Panc1 (cell line): Measurements from ENCODE around the gene DENND6B. TPM values are rescaled to one million over a fixed set of nuclear protein-coding genes. Genes with fewer than 3 reads are reported as not detected.

Experiments
- ATAC-seq: fragments of 200-7000 bp; cut with Tn5 transposase; 2 replicates; pipeline ENCODE4 v1.9.1; 2020; ENCODE audit warnings: mild to moderate bottlenecking, moderate library complexity
- BruUV-seq: library from RNA; stranded (reverse); fragments of 400-500 nt; replicated peaks from 2 replicates; lab custom pipeline; 2021; lab: Mats Ljungman, UMichigan
- CTCF ChIA-PET: fragments of 300-600 bp; sonication (Branson Sonifier 250); formaldehyde crosslinking; loops from one replicate; lab custom pipeline; 2022; ENCODE audit warnings: antibody characterized with exemption; lab: Charles Lee
- POLR2A ChIA-PET: fragments of 300-600 bp; sonication (Branson Sonifier 250); formaldehyde crosslinking; loops from one replicate; lab custom pipeline; 2022; ENCODE audit warnings: antibody characterized with exemption; lab: Charles Lee
- DNase-seq: peaks from one replicate; pipeline ENCODE4 v3.0.0-alpha.2; 2010; ENCODE audit warnings: low read depth, low spot score
- H3K27ac ChIP-seq: 2 replicates; pipeline ENCODE4 v1.5.1; 2011; ENCODE audit warnings: mild to moderate bottlenecking, low read length, inconsistent platforms
- H3K27me3 ChIP-seq: fragments of 200-500 bp; sonication (Bioruptor generic); 2 replicates; pipeline ENCODE4 v1.6.0; 2014; ENCODE audit warnings: low read length, inconsistent platforms; ENCODE audit not compliant: control insufficient read depth, insufficient read depth
- H3K36me3 ChIP-seq: fragments of 200-500 bp; sonication (Bioruptor generic); 2 replicates; pipeline ENCODE4 v1.5.1; 2014; ENCODE audit warnings: inconsistent platforms, mild to moderate bottlenecking, low read length, moderate library complexity; ENCODE audit not compliant: control insufficient read depth, insufficient read depth
- H3K4me1 ChIP-seq: 2 replicates; pipeline ENCODE4 v1.5.1; 2011; ENCODE audit warnings: inconsistent platforms, mild to moderate bottlenecking, low read length, moderate library complexity; ENCODE audit not compliant: control insufficient read depth, insufficient read depth
- H3K4me3 ChIP-seq, 2 experiments: 2 replicates each; pipeline ENCODE4 v1.5.1; 2011 to 2012; ENCODE audit warnings: low read depth in 2 of 2, low read length in 2 of 2, mild to moderate bottlenecking in 2 of 2, inconsistent platforms in 1 of 2, moderate library complexity in 1 of 2
- H3K9me3 ChIP-seq: fragments of 200-500 bp; sonication (Bioruptor generic); 2 replicates; pipeline ENCODE4 v1.5.1; 2014; ENCODE audit warnings: low read depth, mild to moderate bottlenecking, inconsistent platforms, low read length, moderate library complexity; ENCODE audit not compliant: control insufficient read depth, insufficient read depth
- POLR2AphosphoS5 ChIP-seq: IDR thresholded peaks from 2 replicates; pipeline ENCODE4 v1.6.1; 2012; ENCODE audit warnings: mild to moderate bottlenecking, low read depth, low read length, moderate library complexity
- SIN3A ChIP-seq: IDR thresholded peaks from 2 replicates; pipeline ENCODE4 v1.6.1; 2012; ENCODE audit warnings: low read depth, mild to moderate bottlenecking, low read length, moderate library complexity, borderline replicate concordance; ENCODE audit not compliant: insufficient read depth
- TCF7L2 ChIP-seq: IDR thresholded peaks from 2 replicates; pipeline ENCODE4 v1.6.1; 2011; ENCODE audit warnings: mild to moderate bottlenecking, low read depth, low read length, inconsistent platforms
- in situ Hi-C: cut with HindIII; loops from 2 replicates; pipeline ENCODE4 v1.10.0; 2016; ENCODE audit warnings: low sequenced_read_pairs, low pct_unique_long_range_greater_than_20kb
- intact Hi-C: fragments of 100-400 bp; cut with micrococcal nuclease; formaldehyde crosslinking; loops from one replicate; pipeline ENCODE4 v1.10.0; 2022; ENCODE audit not compliant: unreplicated experiment
- total RNA-seq: library from RNA; stranded (reverse); gene quantifications from one replicate; pipeline ENCODE4 v1.2.1, GENCODE V29; 2021; ENCODE audit not compliant: unreplicated experiment
- TF ChIP-seq, protein P1 (sequence below), 2 experiments: IDR thresholded peaks; 2 replicates each; pipeline ENCODE4 v1.6.1; 2011 to 2012; ENCODE audit warnings: low read depth in 2 of 2, control low read depth in 1 of 2, low read length in 1 of 2, mild to moderate bottlenecking in 1 of 2, moderate library complexity in 1 of 2; ENCODE audit not compliant: insufficient read depth in 1 of 2
- TF ChIP-seq, protein P2 (sequence below): fragments of 450-650 bp; IDR thresholded peaks from 2 replicates; pipeline ENCODE4 v1.5.1; 2017; ENCODE audit warnings: mild to moderate bottlenecking

DENND6B gene
- total RNA-seq, 1 experiment from 2014 or later: 5.8 TPM

DNA sequence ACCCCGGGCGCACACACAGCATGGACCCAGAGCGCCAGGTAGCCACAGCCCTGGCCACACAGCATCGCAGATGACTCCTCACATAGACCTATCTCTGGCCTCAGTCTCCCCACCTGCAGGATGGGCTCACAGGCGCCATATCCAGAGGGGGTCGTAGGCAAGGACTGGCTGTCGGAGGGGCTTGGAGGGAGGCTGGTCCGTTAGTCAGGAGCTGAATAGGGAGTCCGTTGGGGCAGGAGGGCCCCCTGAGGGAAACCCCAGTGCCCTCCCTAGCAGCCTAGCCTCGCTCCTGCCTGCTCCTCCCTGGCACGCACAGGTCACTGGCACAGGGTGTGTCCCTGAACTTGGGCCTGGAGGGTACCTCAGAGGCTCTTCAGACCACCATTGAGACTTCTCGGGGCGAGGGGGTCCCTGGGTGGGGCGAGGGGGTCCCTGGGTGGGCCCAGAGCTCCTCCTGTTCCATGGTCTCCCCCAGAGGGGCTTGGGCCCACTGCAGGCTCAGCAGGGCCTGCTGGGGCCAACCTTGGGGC, 21.4 kb downstream of the DENND6B start:
- no peak for TF ChIP-seq POLR2AphosphoS5
- no peak for TF ChIP-seq SIN3A
- TF ChIP-seq, protein P1, sequence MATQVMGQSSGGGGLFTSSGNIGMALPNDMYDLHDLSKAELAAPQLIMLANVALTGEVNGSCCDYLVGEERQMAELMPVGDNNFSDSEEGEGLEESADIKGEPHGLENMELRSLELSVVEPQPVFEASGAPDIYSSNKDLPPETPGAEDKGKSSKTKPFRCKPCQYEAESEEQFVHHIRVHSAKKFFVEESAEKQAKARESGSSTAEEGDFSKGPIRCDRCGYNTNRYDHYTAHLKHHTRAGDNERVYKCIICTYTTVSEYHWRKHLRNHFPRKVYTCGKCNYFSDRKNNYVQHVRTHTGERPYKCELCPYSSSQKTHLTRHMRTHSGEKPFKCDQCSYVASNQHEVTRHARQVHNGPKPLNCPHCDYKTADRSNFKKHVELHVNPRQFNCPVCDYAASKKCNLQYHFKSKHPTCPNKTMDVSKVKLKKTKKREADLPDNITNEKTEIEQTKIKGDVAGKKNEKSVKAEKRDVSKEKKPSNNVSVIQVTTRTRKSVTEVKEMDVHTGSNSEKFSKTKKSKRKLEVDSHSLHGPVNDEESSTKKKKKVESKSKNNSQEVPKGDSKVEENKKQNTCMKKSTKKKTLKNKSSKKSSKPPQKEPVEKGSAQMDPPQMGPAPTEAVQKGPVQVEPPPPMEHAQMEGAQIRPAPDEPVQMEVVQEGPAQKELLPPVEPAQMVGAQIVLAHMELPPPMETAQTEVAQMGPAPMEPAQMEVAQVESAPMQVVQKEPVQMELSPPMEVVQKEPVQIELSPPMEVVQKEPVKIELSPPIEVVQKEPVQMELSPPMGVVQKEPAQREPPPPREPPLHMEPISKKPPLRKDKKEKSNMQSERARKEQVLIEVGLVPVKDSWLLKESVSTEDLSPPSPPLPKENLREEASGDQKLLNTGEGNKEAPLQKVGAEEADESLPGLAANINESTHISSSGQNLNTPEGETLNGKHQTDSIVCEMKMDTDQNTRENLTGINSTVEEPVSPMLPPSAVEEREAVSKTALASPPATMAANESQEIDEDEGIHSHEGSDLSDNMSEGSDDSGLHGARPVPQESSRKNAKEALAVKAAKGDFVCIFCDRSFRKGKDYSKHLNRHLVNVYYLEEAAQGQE (IDR thresholded peaks at IDR 0.05; ENCODE audit: insufficient read depth in 1 of 2, low read depth in 2 of 2, low read length in 1 of 2): no peak
- no peak for TF ChIP-seq TCF7L2
- TF ChIP-seq, protein P2, sequence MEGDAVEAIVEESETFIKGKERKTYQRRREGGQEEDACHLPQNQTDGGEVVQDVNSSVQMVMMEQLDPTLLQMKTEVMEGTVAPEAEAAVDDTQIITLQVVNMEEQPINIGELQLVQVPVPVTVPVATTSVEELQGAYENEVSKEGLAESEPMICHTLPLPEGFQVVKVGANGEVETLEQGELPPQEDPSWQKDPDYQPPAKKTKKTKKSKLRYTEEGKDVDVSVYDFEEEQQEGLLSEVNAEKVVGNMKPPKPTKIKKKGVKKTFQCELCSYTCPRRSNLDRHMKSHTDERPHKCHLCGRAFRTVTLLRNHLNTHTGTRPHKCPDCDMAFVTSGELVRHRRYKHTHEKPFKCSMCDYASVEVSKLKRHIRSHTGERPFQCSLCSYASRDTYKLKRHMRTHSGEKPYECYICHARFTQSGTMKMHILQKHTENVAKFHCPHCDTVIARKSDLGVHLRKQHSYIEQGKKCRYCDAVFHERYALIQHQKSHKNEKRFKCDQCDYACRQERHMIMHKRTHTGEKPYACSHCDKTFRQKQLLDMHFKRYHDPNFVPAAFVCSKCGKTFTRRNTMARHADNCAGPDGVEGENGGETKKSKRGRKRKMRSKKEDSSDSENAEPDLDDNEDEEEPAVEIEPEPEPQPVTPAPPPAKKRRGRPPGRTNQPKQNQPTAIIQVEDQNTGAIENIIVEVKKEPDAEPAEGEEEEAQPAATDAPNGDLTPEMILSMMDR: no peak
- no peaks in the 10 kb centered on the region for H3K27me3 ChIP-seq
- intact Hi-C loops: no loop called here
- in situ Hi-C loops: no loop called here
- DNase-seq: no peak
- CTCF ChIA-PET: interaction anchor here (1.5 kb wide), 1 partner anchor 29 kb away, joined by 5 read pairs; no protein-coding TSS in a partner anchor
- H3K4me1 ChIP-seq: peaks cover 70% of the 10 kb centered on the region
- peak overlapping the region; percentile 91 for H3K27ac ChIP-seq
- no peaks in the 10 kb centered on the region; the same call in 1 of the 2 replicates for H3K36me3 ChIP-seq
- H3K9me3 ChIP-seq: no peaks in the 10 kb centered on the region
- peak; percentile 24; the same call in 1 of the 2 replicates for ATAC-seq
- no TSS peak for BruUV-seq
- H3K4me3 ChIP-seq: peak overlapping the region; percentile 60 to 74
- POLR2A ChIA-PET: no interaction called here

GRCh38 chr22:50304528-50305392, 22.1 kb downstream of the DENND6B start:
- intact Hi-C loops: no loop called here
- peak overlapping the region; percentile 91 for H3K27ac ChIP-seq
- peaks cover 67% of the 10 kb centered on the region for H3K4me1 ChIP-seq
- no peak for ATAC-seq
- ChIA-PET POLR2A (no interaction called here), CTCF (interaction anchor here (1.5 kb wide), 1 partner anchor 28 kb away, joined by 5 read pairs; no protein-coding TSS in a partner anchor)
- BruUV-seq: no TSS peak
- no peaks in the 10 kb centered on the region; the same call in 1 of the 2 replicates for H3K36me3 ChIP-seq
- peak overlapping the region; percentile 60 to 74; a peak in 3 of 4 replicates for H3K4me3 ChIP-seq
- no peak for TF ChIP-seq SIN3A
- no peak for TF ChIP-seq POLR2AphosphoS5
- TF ChIP-seq, protein P2: no peak
- no peak for TF ChIP-seq TCF7L2
- TF ChIP-seq, protein P1 (IDR thresholded peaks at IDR 0.05; ENCODE audit: insufficient read depth in 1 of 2, low read depth in 2 of 2, low read length in 1 of 2): no peak
- DNase-seq: no peak
- no peaks in the 10 kb centered on the region for H3K27me3 ChIP-seq
- H3K9me3 ChIP-seq: no peaks in the 10 kb centered on the region
- in situ Hi-C loops: no loop called here
